Activated B cell treated with CpG ODN at 0.5 μM for 24 hours (primary cell): ENCODE data around the gene EZH1. TPM values are rescaled to one million over a fixed set of nuclear protein-coding genes. Genes with fewer than 3 reads are reported as not detected.
"Not testable (repeated sequence)": the region's sequence is repeated elsewhere in the genome, so short reads cannot be mapped to it uniquely, and the experiment has no call there.

Experiments used
- ATAC-seq: fragments of 200-7000 bp; cut with Tn5 transposase; one replicate; pipeline ENCODE4 v1.10.0; 2021; ENCODE audit warnings: low read depth, mild to moderate bottlenecking, moderate library complexity
- CTCF ChIA-PET: fragments of 350-600 bp; sonication (Branson Sonifier 250); formaldehyde crosslinking; loops from one replicate; lab custom pipeline; 2021; ENCODE audit warnings: antibody characterized with exemption; lab: Charles Lee
- POLR2A ChIA-PET: fragments of 350-600 bp; sonication (Branson Sonifier 250); formaldehyde crosslinking; loops from one replicate; lab custom pipeline; 2021; ENCODE audit warnings: antibody characterized with exemption; lab: Charles Lee
- DNase-seq: peaks from one replicate; pipeline ENCODE4 v3.0.0; 2022
- H3K27ac Mint-ChIP-seq: one replicate; pipeline ENCODE4 v1.8.0; 2020; ENCODE audit warnings: mixed read lengths
- H3K27me3 Mint-ChIP-seq: one replicate; pipeline ENCODE4 v1.8.0; 2021; ENCODE audit warnings: mixed read lengths
- H3K36me3 Mint-ChIP-seq: one replicate; pipeline ENCODE4 v1.8.0; 2021; ENCODE audit warnings: low read depth, mixed read lengths
- H3K4me1 Mint-ChIP-seq: one replicate; pipeline ENCODE4 v1.8.0; 2021; ENCODE audit warnings: mixed read lengths
- H3K4me3 Mint-ChIP-seq: one replicate; pipeline ENCODE4 v1.8.0; 2020; ENCODE audit warnings: mild to moderate bottlenecking, mixed read lengths
- H3K9me3 Mint-ChIP-seq: one replicate; pipeline ENCODE4 v1.8.0; 2020; ENCODE audit warnings: mixed read lengths
- intact Hi-C: fragments of 100-400 bp; cut with micrococcal nuclease; formaldehyde crosslinking; loops from one replicate; pipeline ENCODE4 v1.15.1; 2024
- total RNA-seq: library from RNA; stranded (reverse); gene quantifications from 2 replicates; pipeline ENCODE4 v1.2.3, GENCODE V29; 2022
- TF ChIP-seq, protein P1 (sequence below): fragments of 200-600 bp; IDR thresholded peaks from one replicate; pipeline ENCODE4 v1.8.0; 2022; ENCODE audit warnings: antibody characterized with exemption, mild to moderate bottlenecking

EZH1 gene
- total RNA-seq, 1 donor from 2014 or later: 81.6 TPM

DNA sequence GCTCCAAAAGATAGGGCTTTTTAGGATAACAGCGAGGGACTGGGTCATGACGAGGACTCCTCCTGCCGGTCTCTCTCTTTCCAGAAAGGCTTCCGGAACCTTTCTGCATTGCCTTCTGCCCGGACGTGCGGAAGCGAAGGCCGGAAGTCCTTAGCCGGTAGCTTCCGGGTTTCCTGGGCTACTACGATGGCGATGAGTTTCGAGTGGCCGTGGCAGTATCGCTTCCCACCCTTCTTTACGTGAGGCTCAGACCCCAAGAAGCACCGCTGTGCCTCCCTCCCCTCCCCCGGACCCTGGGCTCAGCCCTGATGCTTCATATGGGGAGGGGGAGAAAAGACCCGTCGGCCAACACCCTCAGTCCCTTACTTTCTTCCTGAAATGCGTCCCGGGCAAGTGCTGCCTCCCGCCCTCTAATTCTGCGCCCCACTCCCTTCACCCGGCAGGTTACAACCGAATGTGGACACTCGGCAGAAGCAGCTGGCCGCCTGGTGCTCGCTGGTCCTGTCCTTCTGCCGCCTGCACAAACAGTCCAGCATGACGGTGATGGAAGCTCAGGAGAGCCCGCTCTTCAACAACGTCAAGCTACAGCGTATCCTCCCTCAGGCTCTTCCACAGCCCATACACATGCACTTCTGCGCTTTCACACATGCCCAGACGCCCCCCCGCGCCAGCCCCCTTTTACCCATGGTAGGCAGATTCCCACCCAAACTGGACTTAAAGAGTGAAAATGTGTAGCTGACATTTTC lies 28.6 kb upstream of the EZH1 start, which contains the start of gene VPS25:
VPS25 (plus strand) TSS at position 160 of the 746 bp plus-strand sequence; CDS start at position 187, 27 bp downstream.
- peaks cover 42% of the 10 kb centered on the region for H3K36me3 Mint-ChIP-seq
- intact Hi-C loops: loop anchor here (1.0 kb wide), 2 partner anchors 25 to 29 kb away; partner anchors contain the start of genes CNTD1 and COA3
- TF ChIP-seq, protein P1, sequence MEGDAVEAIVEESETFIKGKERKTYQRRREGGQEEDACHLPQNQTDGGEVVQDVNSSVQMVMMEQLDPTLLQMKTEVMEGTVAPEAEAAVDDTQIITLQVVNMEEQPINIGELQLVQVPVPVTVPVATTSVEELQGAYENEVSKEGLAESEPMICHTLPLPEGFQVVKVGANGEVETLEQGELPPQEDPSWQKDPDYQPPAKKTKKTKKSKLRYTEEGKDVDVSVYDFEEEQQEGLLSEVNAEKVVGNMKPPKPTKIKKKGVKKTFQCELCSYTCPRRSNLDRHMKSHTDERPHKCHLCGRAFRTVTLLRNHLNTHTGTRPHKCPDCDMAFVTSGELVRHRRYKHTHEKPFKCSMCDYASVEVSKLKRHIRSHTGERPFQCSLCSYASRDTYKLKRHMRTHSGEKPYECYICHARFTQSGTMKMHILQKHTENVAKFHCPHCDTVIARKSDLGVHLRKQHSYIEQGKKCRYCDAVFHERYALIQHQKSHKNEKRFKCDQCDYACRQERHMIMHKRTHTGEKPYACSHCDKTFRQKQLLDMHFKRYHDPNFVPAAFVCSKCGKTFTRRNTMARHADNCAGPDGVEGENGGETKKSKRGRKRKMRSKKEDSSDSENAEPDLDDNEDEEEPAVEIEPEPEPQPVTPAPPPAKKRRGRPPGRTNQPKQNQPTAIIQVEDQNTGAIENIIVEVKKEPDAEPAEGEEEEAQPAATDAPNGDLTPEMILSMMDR: no peak
- peak within 1 kb of the TSS; percentile 96 for H3K27ac Mint-ChIP-seq
- CTCF ChIA-PET: interaction anchor here (0.5 to 2.8 kb wide), 7 partner anchors 10 to 195 kb away, joined by 3 to 15 read pairs (median 3); partner anchors contain the start of genes PSMC3IP and RAMP2
- H3K9me3 Mint-ChIP-seq: no peaks in the 10 kb centered on the region
- H3K4me3 Mint-ChIP-seq: peak within 1 kb of the TSS; percentile 98
- POLR2A ChIA-PET: interaction anchor here (0.5 to 2.5 kb wide), 36 partner anchors 10 to 615 kb away, joined by 3 to 26 read pairs (median 5); partner anchors contain the start of genes BECN1, CNTD1, COA3 and MLX
- peak; percentile 71 for DNase-seq
- H3K27me3 Mint-ChIP-seq: no peaks in the 10 kb centered on the region
- H3K4me1 Mint-ChIP-seq: peaks cover 35% of the 10 kb centered on the region
- ATAC-seq: peak; percentile 92

DNA sequence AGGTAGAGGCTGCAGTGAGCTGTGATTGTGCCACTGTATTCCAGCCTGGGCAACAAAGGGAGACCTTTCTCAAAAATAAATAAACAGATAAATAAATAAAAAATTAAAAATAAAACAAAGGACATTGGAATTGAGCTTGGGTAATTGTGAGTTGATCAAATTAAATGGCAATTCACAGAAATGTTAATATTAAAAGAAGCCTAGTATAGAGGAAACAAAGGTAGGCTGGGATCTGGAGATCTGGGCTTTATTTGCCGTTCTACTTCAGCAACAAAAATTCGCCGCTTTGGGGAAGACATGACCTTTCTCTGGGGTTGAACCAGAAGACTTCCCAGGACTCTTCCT lies 28.1 kb upstream of the EZH1 start:
- H3K27ac Mint-ChIP-seq: peak overlapping the region; percentile 96
- H3K4me3 Mint-ChIP-seq: peak overlapping the region; percentile 98
- TF ChIP-seq, protein P1: no peak
- POLR2A ChIA-PET: interaction anchor here (0.5 to 2.5 kb wide), 35 partner anchors 10 to 616 kb away, joined by 3 to 26 read pairs (median 5); partner anchors contain the start of genes BECN1, CNTD1, COA3 and MLX
- peaks cover 35% of the 10 kb centered on the region for H3K4me1 Mint-ChIP-seq
- ATAC-seq: peak; percentile 21
- H3K9me3 Mint-ChIP-seq: no peaks in the 10 kb centered on the region
- H3K36me3 Mint-ChIP-seq: peaks cover 37% of the 10 kb centered on the region
- intact Hi-C loops: loop anchor here (1.0 kb wide), 2 partner anchors 25 to 29 kb away; partner anchors contain the start of genes CNTD1 and COA3
- H3K27me3 Mint-ChIP-seq: peaks cover 2% of the 10 kb centered on the region
- no peak for DNase-seq
- CTCF ChIA-PET: interaction anchor here (0.8 to 2.8 kb wide), 5 partner anchors 9 to 195 kb away, joined by 3 to 15 read pairs (median 6); partner anchors contain the start of genes PSMC3IP and RAMP2

DNA sequence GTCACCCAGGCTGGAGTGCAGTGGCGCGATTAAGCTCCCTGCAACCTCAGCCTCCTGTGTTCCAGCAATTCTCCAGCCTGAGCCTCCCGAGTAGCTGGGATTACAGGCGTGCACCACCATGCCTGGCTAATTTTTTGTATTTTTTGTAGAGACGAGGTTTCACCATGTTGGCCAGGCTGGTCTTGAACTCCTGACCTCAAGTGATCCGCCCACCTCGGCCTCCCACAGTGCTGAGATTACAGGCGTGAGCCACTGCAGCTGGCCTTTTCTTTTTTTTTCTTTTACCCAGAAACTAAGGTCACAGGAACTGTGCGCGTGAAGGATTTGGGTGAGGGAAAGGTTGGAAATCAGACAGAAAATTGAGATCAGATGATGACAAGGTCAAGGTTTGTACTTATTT lies 25.1 kb upstream of the EZH1 start:
- Mint-ChIP-seq H3K4me1 (peaks cover 29% of the 10 kb centered on the region), H3K36me3 (peaks cover 14% of the 10 kb centered on the region), H3K27me3 (peaks cover 13% of the 10 kb centered on the region)
- H3K9me3 Mint-ChIP-seq, intact Hi-C loops, DNase-seq, H3K27ac Mint-ChIP-seq, H3K4me3 Mint-ChIP-seq, ATAC-seq: not testable (repeated sequence)
- ChIA-PET POLR2A (interaction anchor here (0.6 to 2.6 kb wide), 2 partner anchors 26 to 192 kb away, joined by 4 to 6 read pairs; partner anchors contain the start of gene PSMC3IP), CTCF (interaction anchor here (0.9 kb wide), 1 partner anchor 47 kb away, joined by 3 read pairs; no protein-coding TSS in a partner anchor)

DNA sequence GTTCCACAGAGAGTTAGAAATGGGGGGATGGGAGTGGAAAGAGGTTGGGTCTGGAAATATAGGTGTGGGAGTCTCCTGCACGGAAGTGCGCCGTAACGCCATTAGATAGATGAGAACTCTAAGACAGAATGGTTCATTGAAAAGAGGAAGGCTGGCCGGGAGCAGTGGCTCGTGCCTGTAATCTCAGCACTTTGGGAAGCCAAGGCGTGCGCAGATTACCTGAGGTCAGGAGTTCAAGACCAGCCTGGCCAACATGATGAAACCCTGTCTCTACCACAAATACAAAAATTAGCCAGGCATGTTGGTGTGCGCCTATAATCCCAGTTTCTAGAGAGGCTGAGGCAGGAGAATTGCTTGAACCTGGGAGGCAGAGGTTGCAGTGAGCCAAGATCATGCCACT lies 23.2 kb upstream of the EZH1 start:
- H3K9me3 Mint-ChIP-seq, intact Hi-C loops, H3K4me3 Mint-ChIP-seq: not testable (repeated sequence)

DNA sequence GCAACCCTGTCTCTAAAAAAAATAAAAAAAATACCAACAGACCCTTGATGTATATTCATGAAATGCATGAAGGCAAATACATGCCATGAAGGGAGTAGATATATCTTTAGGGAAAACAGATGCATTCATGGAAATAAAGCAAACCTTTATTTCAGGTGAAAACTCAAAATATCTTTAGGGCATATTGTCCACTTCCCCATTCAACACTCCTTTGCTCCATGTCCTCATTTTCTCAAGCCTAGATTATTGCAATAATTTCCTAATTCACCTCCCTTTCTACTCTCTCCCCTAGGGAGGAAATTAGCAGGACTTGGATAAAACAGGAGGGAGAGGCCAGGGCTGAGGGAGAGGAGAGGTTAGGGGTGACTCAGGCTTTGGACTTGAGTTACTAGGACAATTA lies 22.7 kb upstream of the EZH1 start:
- ChIA-PET CTCF (interaction anchor here (2.6 kb wide), 1 partner anchor 189 kb away, joined by 8 read pairs; the partner anchor contains the start of gene PSMC3IP), POLR2A (interaction anchor here (0.6 kb wide), 1 partner anchor 231 kb away, joined by 3 read pairs; no protein-coding TSS in a partner anchor)
- intact Hi-C loops: no loop called here
- DNase-seq (no peak), ATAC-seq (no peak)
- H3K27me3 Mint-ChIP-seq: peaks cover 21% of the 10 kb centered on the region
- H3K36me3 Mint-ChIP-seq: no peaks in the 10 kb centered on the region
- peaks cover 7% of the 10 kb centered on the region for H3K4me1 Mint-ChIP-seq
- no peaks in the 10 kb centered on the region for H3K9me3 Mint-ChIP-seq
- H3K27ac Mint-ChIP-seq: no peak overlapping the region
- TF ChIP-seq, protein P1: no peak
- no peak overlapping the region for H3K4me3 Mint-ChIP-seq

More for the DNA sequence above, 23.2 kb upstream of the EZH1 start:
- H3K27ac Mint-ChIP-seq, H3K36me3 Mint-ChIP-seq, POLR2A ChIA-PET, ATAC-seq, DNase-seq, CTCF ChIA-PET: not testable (repeated sequence)
- peaks cover 17% of the 10 kb centered on the region for H3K27me3 Mint-ChIP-seq
- H3K4me1 Mint-ChIP-seq: peaks cover 11% of the 10 kb centered on the region
